ENCODE data around the gene DLL1. TPM values are rescaled to one million over a fixed set of nuclear protein-coding genes. Genes with fewer than 3 reads are reported as not detected.

DLL1 gene
- total and polyA plus RNA-seq, 9 of the 15 experiments (the other 6 are each of a cell fraction or from before 2014, with no cell fraction given), result not detected

DNA sequence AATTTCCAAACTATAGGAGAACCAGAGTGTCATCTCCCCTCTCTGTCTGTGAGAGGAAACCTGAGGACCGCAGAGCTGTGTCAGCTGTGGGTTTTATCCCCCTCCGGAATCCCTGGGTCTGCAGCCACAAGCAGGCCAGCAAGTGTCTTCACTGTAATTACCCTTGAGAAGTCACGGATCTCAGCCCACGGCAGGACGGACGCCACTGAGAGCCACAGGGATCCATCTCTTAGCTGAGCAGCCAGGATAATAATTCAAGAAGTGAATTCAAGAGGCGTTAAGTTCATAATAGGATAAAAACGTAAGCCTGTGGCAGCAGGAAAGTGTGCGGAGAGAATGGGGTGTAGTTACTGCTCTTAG lies 37.0 kb downstream of the DLL1 start:
- H3K4me2 ChIP-seq (ENCODE audit: insufficient read depth, low read length), result no peak overlapping the region
- no peaks in the 10 kb centered on the region for H3K9me1 ChIP-seq (ENCODE audit: control insufficient read depth, insufficient read depth, low read length)
- BruUV-seq (replicated peaks), result no TSS peak
- CTCF ChIA-PET (ENCODE audit: low intra/inter-chr PET ratio), result no interaction called here
- ATAC-seq (no peak), FAIRE-seq (no peak), DNase-seq (ENCODE audit: extremely low read depth in 1 of 4, low spot score in 3 of 4) (no peak)
- no peak overlapping the region for H3K9ac ChIP-seq (ENCODE audit: insufficient read depth in 1 of 2, low read depth in 2 of 2, low read length in 2 of 2)
- intact Hi-C loops (cut with micrococcal nuclease), result no loop called here
- no peaks in the 10 kb centered on the region for H3K36me3 ChIP-seq (ENCODE audit: control insufficient read depth, insufficient read depth, low read length)
- 4% methylated on average over 9 of the region's 9 CpGs for WGBS (ENCODE audit: insufficient coverage, low coverage, missing lambda C conversion rate)
- H3K4me1 ChIP-seq (replicated peaks in 1 of 2; ENCODE audit: control insufficient read depth in 2 of 2, insufficient read depth in 2 of 2, low read length in 2 of 2), result peaks cover 0 to 8% of the 10 kb centered on the region in 2 experiments; a peak in 1 of 5 replicates
- in situ Hi-C loops (cut with MboI), result no loop called here
- H3K27me3 ChIP-seq (ENCODE audit: control insufficient read depth in 2 of 2, insufficient read depth in 2 of 2, low read length in 2 of 2), result peaks cover 82 to 98% of the 10 kb centered on the region in 2 experiments
- 0 out of 2 replicates have a peak, but pooled peaks cover 2% of the 10 kb centered on the region for H3K9me3 ChIP-seq (replicated peaks; ENCODE audit: control insufficient read depth, insufficient read depth, low read depth, low read length)
- H4K20me1 ChIP-seq (replicated peaks; ENCODE audit: control insufficient read depth, insufficient read depth, low read length), result peaks cover 16% of the 10 kb centered on the region
- no peak overlapping the region for H3K27ac ChIP-seq (ENCODE audit: extremely low read depth, low read depth, low read length)
- POLR2A ChIA-PET, result no interaction called here
- TF ChIP-seq SP2 (IDR thresholded peaks at IDR 0.05; ENCODE audit: extremely low read depth, low read depth, low read length, poor library complexity, severe bottlenecking) (no peak), CBX1 (IDR thresholded peaks at IDR 0.05; ENCODE audit: low read depth) (no peak), GABPA (tag; conservative IDR thresholded peaks at IDR 0.05; ENCODE audit: low read depth) (no peak), ZNF232 (CRISPR knock-in tag; IDR thresholded peaks at IDR 0.05) (no peak), ZNF41 (CRISPR knock-in tag; conservative IDR thresholded peaks at IDR 0.05) (no peak), DIDO1 (tag; IDR thresholded peaks at IDR 0.05; ENCODE audit: low read depth) (no peak), ETV5 (CRISPR knock-in tag; IDR thresholded peaks at IDR 0.05; ENCODE audit: low read depth) (no peak), FOXK1 (CRISPR knock-in tag; IDR thresholded peaks at IDR 0.05; ENCODE audit: borderline replicate concordance) (no peak), LCOR (CRISPR knock-in tag; IDR thresholded peaks at IDR 0.05) (no peak), ARID2 (IDR thresholded peaks at IDR 0.05) (no peak), RHOXF2B (CRISPR knock-in tag; conservative IDR thresholded peaks at IDR 0.05) (no peak)
- TF ChIP-seq, protein P1, sequence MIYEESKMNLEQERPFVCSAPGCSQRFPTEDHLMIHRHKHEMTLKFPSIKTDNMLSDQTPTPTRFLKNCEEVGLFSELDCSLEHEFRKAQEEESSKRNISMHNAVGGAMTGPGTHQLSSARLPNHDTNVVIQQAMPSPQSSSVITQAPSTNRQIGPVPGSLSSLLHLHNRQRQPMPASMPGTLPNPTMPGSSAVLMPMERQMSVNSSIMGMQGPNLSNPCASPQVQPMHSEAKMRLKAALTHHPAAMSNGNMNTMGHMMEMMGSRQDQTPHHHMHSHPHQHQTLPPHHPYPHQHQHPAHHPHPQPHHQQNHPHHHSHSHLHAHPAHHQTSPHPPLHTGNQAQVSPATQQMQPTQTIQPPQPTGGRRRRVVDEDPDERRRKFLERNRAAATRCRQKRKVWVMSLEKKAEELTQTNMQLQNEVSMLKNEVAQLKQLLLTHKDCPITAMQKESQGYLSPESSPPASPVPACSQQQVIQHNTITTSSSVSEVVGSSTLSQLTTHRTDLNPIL (CRISPR knock-in tag; IDR thresholded peaks at IDR 0.05), result no peak
- H3K4me3 ChIP-seq, result no peak overlapping the region
- H3K79me2 ChIP-seq (ENCODE audit: control insufficient read depth, insufficient read depth, low read length), result no peaks in the 10 kb centered on the region
- H2AFZ ChIP-seq (ENCODE audit: low read depth, low read length), result no peak overlapping the region
